GM21576 (cell line): Measurements from ENCODE around the gene TRIM52.
"Not testable (repeated sequence)": the region's sequence is repeated elsewhere in the genome, so short reads cannot be mapped to it uniquely, and the experiment has no call there.

ENCODE experiments used
- ATAC-seq: cut with Tn5 transposase; IDR thresholded peaks from one replicate; pipeline ENCODE4 v1.9.1; 2021; ENCODE audit warnings: mild to moderate bottlenecking, moderate library complexity; ENCODE audit not compliant: unreplicated experiment

The TRIM52 gene

GRCh38 chr5:181260720-181261319 lies at the start of gene TRIM52:
Gene TRIM52 (minus strand): TSS chr5:181261143. CDS start chr5:181260813, 330 bp downstream.
- ATAC-seq, result peak; percentile 80

GRCh38 chr5:181287331-181287730 lies 26.4 kb upstream of the TRIM52 start:
- ATAC-seq, result peak; percentile 78

GRCh38 chr5:181285962-181286705 lies 25.2 kb upstream of the TRIM52 start:
- not testable (repeated sequence) for ATAC-seq

- ATAC-seq, result not testable (repeated sequence)
Measured at GRCh38 chr5:181283841-181284755, 23.2 kb upstream of the TRIM52 start.

GRCh38 chr5:181283347-181283746 lies 22.4 kb upstream of the TRIM52 start:
- no peak for ATAC-seq

GRCh38 chr5:181282874-181283273 lies 21.9 kb upstream of the TRIM52 start:
- ATAC-seq, result no peak

GRCh38 chr5:181282415-181282814 lies 21.5 kb upstream of the TRIM52 start:
- ATAC-seq, result not testable (repeated sequence)

GRCh38 chr5:181281984-181282316 lies 21.0 kb upstream of the TRIM52 start:
- no peak for ATAC-seq

GRCh38 chr5:181281077-181281983 lies 20.4 kb upstream of the TRIM52 start:
- no peak for ATAC-seq

GRCh38 chr5:181280251-181280762 lies 19.4 kb upstream of the TRIM52 start:
- no peak for ATAC-seq

GRCh38 chr5:181273433-181273744 lies 12.4 kb upstream of the TRIM52 start:
- not testable (repeated sequence) for ATAC-seq

GRCh38 chr5:181271081-181271480 lies 10.1 kb upstream of the TRIM52 start:
- no peak for ATAC-seq

- ATAC-seq, result not testable (repeated sequence)
Measured at GRCh38 chr5:181267907-181268306, 7.0 kb upstream of the TRIM52 start.

- not testable (repeated sequence) for ATAC-seq
Measured at GRCh38 chr5:181267291-181267904, 6.5 kb upstream of the TRIM52 start.

- no peak for ATAC-seq
Measured at GRCh38 chr5:181265092-181265671, 4.2 kb upstream of the TRIM52 start.

- ATAC-seq, result no peak
Measured at GRCh38 chr5:181263633-181264032, 2.7 kb upstream of the TRIM52 start.

GRCh38 chr5:181261320-181262049 lies 542 bp upstream of the TRIM52 start:
- ATAC-seq, result peak; percentile 54

- ATAC-seq, result no peak
Measured at GRCh38 chr5:181259974-181260719, 796 bp downstream of the TRIM52 start.
